ENCODE measurements around the gene PC. TPM values are rescaled to one million over a fixed set of nuclear protein-coding genes. Genes with fewer than 3 reads are reported as not detected.

PC gene
- total and polyA plus RNA-seq, 9 of the 15 experiments (the other 6 are each of a cell fraction or from before 2014, with no cell fraction given) = 0.94 to 38.0 (median 8.7) TPM

GRCh38 chr11:66979336-66979980, 21.3 kb upstream of the PC start (continued):
- TF ChIP-seq MGA (IDR thresholded peaks at IDR 0.05) (no peak), ZFPM2 (CRISPR knock-in tag; IDR thresholded peaks at IDR 0.05) (no peak), CBFA2T3 (IDR thresholded peaks at IDR 0.05) (no peak), AFF1 (IDR thresholded peaks at IDR 0.05; ENCODE audit: low read depth in 1 of 2, partially characterized antibody in 2 of 2) (no peak), ZNF140 (CRISPR knock-in tag; IDR thresholded peaks at IDR 0.05) (no peak), ZNF12 (CRISPR knock-in tag; IDR thresholded peaks at IDR 0.05) (no peak), MTA2 (IDR thresholded peaks at IDR 0.05; ENCODE audit: low read depth) (no peak)
- TF ChIP-seq, protein P1, sequence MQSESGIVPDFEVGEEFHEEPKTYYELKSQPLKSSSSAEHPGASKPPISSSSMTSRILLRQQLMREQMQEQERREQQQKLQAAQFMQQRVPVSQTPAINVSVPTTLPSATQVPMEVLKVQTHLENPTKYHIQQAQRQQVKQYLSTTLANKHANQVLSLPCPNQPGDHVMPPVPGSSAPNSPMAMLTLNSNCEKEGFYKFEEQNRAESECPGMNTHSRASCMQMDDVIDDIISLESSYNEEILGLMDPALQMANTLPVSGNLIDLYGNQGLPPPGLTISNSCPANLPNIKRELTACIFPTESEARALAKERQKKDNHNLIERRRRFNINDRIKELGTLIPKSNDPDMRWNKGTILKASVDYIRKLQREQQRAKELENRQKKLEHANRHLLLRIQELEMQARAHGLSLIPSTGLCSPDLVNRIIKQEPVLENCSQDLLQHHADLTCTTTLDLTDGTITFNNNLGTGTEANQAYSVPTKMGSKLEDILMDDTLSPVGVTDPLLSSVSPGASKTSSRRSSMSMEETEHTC (IDR thresholded peaks at IDR 0.05) = no peak
